ENCODE data around the gene TUBB2A. TPM values are rescaled to one million over a fixed set of nuclear protein-coding genes. Genes with fewer than 3 reads are reported as not detected.
"Not testable (repeated sequence)": the region's sequence is repeated elsewhere in the genome, so short reads cannot be mapped to it uniquely, and the experiment has no call there.

TUBB2A gene
- total RNA-seq, 8 experiments from 2014 or later, result 27.4 to 674 (median 520) TPM

- in situ Hi-C loops (cut with MboI; ENCODE audit: low pct_unique_long_range_greater_than_20kb in 2 of 9, low sequenced_read_pairs in 9 of 9, unreplicated experiment in 9 of 9), result no loop called here
- Histone ChIP-seq H3K4me1 (replicated peaks in 1 of 2) (peaks cover 45 to 63% of the 10 kb centered on the region in 2 donors), H3K4me3 (peak overlapping the region; percentile 45 to 64 (median 52)), H3K27ac (no peak overlapping the region)
- no peak for ATAC-seq (replicated peaks in 6 of 8)
- WGBS, 10 experiments, result 0 to 33% (median 11%) methylated on average over 1 to 4 of the region's 7 CpGs; no CpG with 5 or more reads in 3 of the 10 experiments
Observed at GRCh38 chr6:3162067-3162497, 4.7 kb upstream of the TUBB2A start.

GRCh38 chr6:3159805-3160781, 2.7 kb upstream of the TUBB2A start:
- WGBS, 10 experiments, result 29 to 100% (median 52%) methylated on average over 1 to 15 of the region's 31 CpGs; no CpG with 5 or more reads in 2 of the 10 experiments
- Histone ChIP-seq H3K4me3 (peak overlapping the region in 3 of 5 donors; percentile 0 to 25 (median 7)), H3K27ac (peak overlapping the region; percentile 43 to 47), H3K4me1 (replicated peaks in 1 of 2) (peaks cover 29 to 52% of the 10 kb centered on the region in 2 donors)
- peak; percentile 8 to 53 (median 34) for ATAC-seq (replicated peaks in 6 of 8)
- in situ Hi-C loops (cut with MboI; ENCODE audit: low pct_unique_long_range_greater_than_20kb in 2 of 9, low sequenced_read_pairs in 9 of 9, unreplicated experiment in 9 of 9), result no loop called here

- in situ Hi-C loops (cut with MboI; ENCODE audit: low pct_unique_long_range_greater_than_20kb in 2 of 9, low sequenced_read_pairs in 9 of 9, unreplicated experiment in 9 of 9), result not testable (repeated sequence)
- Histone ChIP-seq H3K4me1 (replicated peaks in 1 of 2) (peaks cover 31 to 52% of the 10 kb centered on the region in 2 donors), H3K4me3 (peak overlapping the region; percentile 91 to 100 (median 99)), H3K27ac (peak overlapping the region; percentile 96 to 97)
- WGBS, 10 experiments, result 0 to 5% (median 0%) methylated on average over 2 to 10 of the region's 32 CpGs; no CpG with 5 or more reads in 6 of the 10 experiments
- ATAC-seq (replicated peaks in 6 of 8), result peak; percentile 1 to 40 (median 28)
Observed at GRCh38 chr6:3156184-3157130, 887 bp downstream of the TUBB2A start.

- 55 to 100% methylated on average over 1 to 2 of the region's 6 CpGs; no CpG with 5 or more reads in 8 of the 10 experiments for WGBS, 10 experiments
- H3K27ac ChIP-seq, result peak overlapping the region; percentile 4 to 38
- in situ Hi-C loops (cut with MboI; ENCODE audit: low pct_unique_long_range_greater_than_20kb in 2 of 9, low sequenced_read_pairs in 9 of 9, unreplicated experiment in 9 of 9); ATAC-seq (replicated peaks in 6 of 8): not testable (repeated sequence)
- peak overlapping the region; percentile 28 to 100 (median 99) for H3K4me3 ChIP-seq
- H3K4me1 ChIP-seq (replicated peaks in 1 of 2), result peaks cover 29 to 51% of the 10 kb centered on the region in 2 donors
Observed at GRCh38 chr6:3155416-3155815, 1.9 kb downstream of the TUBB2A start.

GRCh38 chr6:3152689-3153088, 4.7 kb downstream of the TUBB2A start:
- Histone ChIP-seq H3K4me1 (replicated peaks in 1 of 2) (peaks cover 15 to 27% of the 10 kb centered on the region in 2 donors), H3K4me3 (no peak overlapping the region), H3K27ac (no peak overlapping the region)
- in situ Hi-C loops (cut with MboI; ENCODE audit: low pct_unique_long_range_greater_than_20kb in 2 of 9, low sequenced_read_pairs in 9 of 9, unreplicated experiment in 9 of 9), result no loop called here
- WGBS, 10 experiments, result 50 to 100% (median 76%) methylated on average over 1 to 3 of the region's 3 CpGs; no CpG with 5 or more reads in 2 of the 10 experiments
- peak in 1 of 8 experiments; percentile 2 for ATAC-seq (replicated peaks in 6 of 8)

GRCh38 chr6:3151691-3152090, 5.7 kb downstream of the TUBB2A start:
- Histone ChIP-seq H3K27ac (no peak overlapping the region), H3K4me3 (no peak overlapping the region), H3K4me1 (replicated peaks in 1 of 2) (peaks cover 15 to 27% of the 10 kb centered on the region in 2 donors)
- 57 to 100% (median 65%) methylated on average over 2 to 4 of the region's 5 CpGs; no CpG with 5 or more reads in 4 of the 10 experiments for WGBS, 10 experiments
- ATAC-seq (replicated peaks in 6 of 8), result peak in 2 of 8 experiments; percentile 1 to 12
- in situ Hi-C loops (cut with MboI; ENCODE audit: low pct_unique_long_range_greater_than_20kb in 2 of 9, low sequenced_read_pairs in 9 of 9, unreplicated experiment in 9 of 9), result no loop called here

- no peak overlapping the region for H3K4me3 ChIP-seq
- no peak overlapping the region for H3K27ac ChIP-seq
- in situ Hi-C loops (cut with MboI; ENCODE audit: low pct_unique_long_range_greater_than_20kb in 2 of 9, low sequenced_read_pairs in 9 of 9, unreplicated experiment in 9 of 9), result loop anchor here in 2 of 9 experiments (25.0 kb wide), 3 partner anchors 89 to 589 kb away; partner anchors contain the start of genes PSMG4 (in 1 of the 2) and TUBB2B (in 1 of the 2)
- 80 to 100% (median 98%) methylated on average over 1 to 4 of the region's 6 CpGs; no CpG with 5 or more reads in 7 of the 10 experiments for WGBS, 10 experiments
- H3K4me1 ChIP-seq (replicated peaks in 1 of 2), result peaks cover 12 to 18% of the 10 kb centered on the region in 2 donors
- peak in 2 of 8 experiments; percentile 20 to 35 for ATAC-seq (replicated peaks in 6 of 8)
Observed at GRCh38 chr6:3147914-3148757, 9.2 kb downstream of the TUBB2A start.

- no peak overlapping the region for H3K4me3 ChIP-seq
- H3K27ac ChIP-seq, result no peak overlapping the region
- in situ Hi-C loops (cut with MboI; ENCODE audit: low pct_unique_long_range_greater_than_20kb in 2 of 9, low sequenced_read_pairs in 9 of 9, unreplicated experiment in 9 of 9), result loop anchor here in 2 of 9 experiments (25.0 kb wide), 3 partner anchors 93 to 593 kb away; partner anchors contain the start of genes PSMG4 (in 1 of the 2) and TUBB2B (in 1 of the 2)
- WGBS, 10 experiments, result 40 to 100% (median 88%) methylated on average over 1 to 5 of the region's 8 CpGs; no CpG with 5 or more reads in 3 of the 10 experiments
- H3K4me1 ChIP-seq (replicated peaks in 1 of 2), result peaks cover 0 to 11% of the 10 kb centered on the region in 2 donors
- no peak for ATAC-seq (replicated peaks in 6 of 8)
Observed at GRCh38 chr6:3144571-3144970, 12.8 kb downstream of the TUBB2A start.

- Histone ChIP-seq H3K27ac (peak overlapping the region in 1 of 2 donors; percentile 39), H3K4me3 (no peak overlapping the region), H3K4me1 (replicated peaks in 1 of 2) (peaks cover 0 to 11% of the 10 kb centered on the region in 2 donors)
- ATAC-seq (replicated peaks in 6 of 8), result peak in 2 of 8 experiments; percentile 71 to 83
- in situ Hi-C loops (cut with MboI; ENCODE audit: low pct_unique_long_range_greater_than_20kb in 2 of 9, low sequenced_read_pairs in 9 of 9, unreplicated experiment in 9 of 9), result loop anchor here in 2 of 9 experiments (25.0 kb wide), 3 partner anchors 94 to 594 kb away; partner anchors contain the start of genes PSMG4 (in 1 of the 2) and TUBB2B (in 1 of the 2)
- 48 to 100% (median 68%) methylated on average over 1 to 6 of the region's 6 CpGs; no CpG with 5 or more reads in 3 of the 10 experiments for WGBS, 10 experiments
Observed at GRCh38 chr6:3143158-3143557, 14.2 kb downstream of the TUBB2A start.

GRCh38 chr6:3142536-3142935, 14.8 kb downstream of the TUBB2A start:
- peaks cover 0 to 11% of the 10 kb centered on the region in 2 donors for H3K4me1 ChIP-seq (replicated peaks in 1 of 2)
- no peak overlapping the region for H3K4me3 ChIP-seq
- in situ Hi-C loops (cut with MboI; ENCODE audit: low pct_unique_long_range_greater_than_20kb in 2 of 9, low sequenced_read_pairs in 9 of 9, unreplicated experiment in 9 of 9), result loop anchor here in 2 of 9 experiments (25.0 kb wide), 3 partner anchors 95 to 595 kb away; partner anchors contain the start of genes PSMG4 (in 1 of the 2) and TUBB2B (in 1 of the 2)
- ATAC-seq (replicated peaks in 6 of 8), result no peak
- H3K27ac ChIP-seq, result peak overlapping the region in 1 of 2 donors; percentile 39

GRCh38 chr6:3140201-3140600, 17.1 kb downstream of the TUBB2A start:
- no peak overlapping the region for H3K4me3 ChIP-seq
- peaks cover 0 to 11% of the 10 kb centered on the region in 2 donors for H3K4me1 ChIP-seq (replicated peaks in 1 of 2)
- no peak for ATAC-seq (replicated peaks in 6 of 8)
- H3K27ac ChIP-seq, result no peak overlapping the region
- WGBS, 10 experiments, result 67 to 100% (median 94%) methylated on average over 1 to 20 of the region's 20 CpGs
- in situ Hi-C loops (cut with MboI; ENCODE audit: low pct_unique_long_range_greater_than_20kb in 2 of 9, low sequenced_read_pairs in 9 of 9, unreplicated experiment in 9 of 9), result loop anchor here in 2 of 9 experiments (25.0 kb wide), 3 partner anchors 97 to 597 kb away; partner anchors contain the start of genes PSMG4 (in 1 of the 2) and TUBB2B (in 1 of the 2)

Data from motor neuron (in vitro differentiated cells).